Kidney (tissue), 14 donors: ENCODE measurements around the gene CACNA1A. TPM values are rescaled to one million over a fixed set of nuclear protein-coding genes. Genes with fewer than 3 reads are reported as not detected.

ENCODE experiments used
- DNase-seq, 5 donors: peaks; one replicate each; pipeline ENCODE4 v3.0.0-alpha.2; 2013 to 2020
- FAIRE-seq: peaks from 2 replicates; lab custom pipeline; 2012; peaks lifted over from hg19 to GRCh38; lab: Jason Lieb, UNC
- H3K27ac ChIP-seq, 2 donors: one replicate each; pipeline ENCODE4 v1.7.0; 2013; ENCODE audit warnings: low read depth in 2 of 2, low read length in 2 of 2, inconsistent platforms in 1 of 2
- H3K27me3 ChIP-seq: one replicate; pipeline ENCODE4 v1.7.1; 2013; ENCODE audit warnings: low read length, inconsistent platforms; ENCODE audit not compliant: control insufficient read depth, insufficient read depth
- H3K36me3 ChIP-seq, 3 donors: one replicate each; pipeline versions ENCODE4 v1.7.0 to v1.7.1; 2013; ENCODE audit warnings: low read length in 3 of 3, control low read depth in 1 of 3, inconsistent platforms in 1 of 3; ENCODE audit not compliant: insufficient read depth in 3 of 3, control insufficient read depth in 2 of 3
- H3K4me1 ChIP-seq, 3 donors: one replicate each; pipeline versions ENCODE4 v1.7.0 to v1.7.1; 2013; ENCODE audit warnings: low read length in 3 of 3, inconsistent platforms in 1 of 3, low read depth in 1 of 3; ENCODE audit not compliant: control insufficient read depth in 2 of 3, insufficient read depth in 2 of 3
- H3K4me3 ChIP-seq, 3 donors: one replicate each; pipeline versions ENCODE4 v1.7.0 to v1.8.1; 2013; ENCODE audit warnings: low read length in 3 of 3, control low read depth in 1 of 3, inconsistent platforms in 1 of 3
- H3K9ac ChIP-seq, 3 donors: one replicate each; pipeline versions ENCODE4 v1.7.0 to v1.7.1; 2013; ENCODE audit warnings: low read length in 3 of 3, control low read depth in 1 of 3, inconsistent platforms in 1 of 3
- H3K9me3 ChIP-seq, 3 donors: one replicate each; pipeline versions ENCODE4 v1.7.0 to v1.7.1; 2013; ENCODE audit warnings: low read length in 3 of 3, control low read depth in 1 of 3, inconsistent platforms in 1 of 3; ENCODE audit not compliant: control insufficient read depth in 2 of 3, insufficient read depth in 1 of 3
- CTCF ChIP-seq: IDR thresholded peaks from 3 replicates; pipeline ENCODE4 v1.5.1; 2012; ENCODE audit warnings: mild to moderate bottlenecking, moderate library complexity, borderline replicate concordance; ENCODE audit not compliant: insufficient read depth; ENCODE audit errors: extremely low read depth
- intact Hi-C: fragments of 100-400 bp; cut with DNase I; formaldehyde crosslinking; loops from one replicate; pipeline ENCODE4 v1.11.1; 2022
- polyA plus RNA-seq: library from polyadenylated mRNA; stranded (reverse); fragments of 350-450 nt; fragmentation: Illumina TruSeq; extraction: RNeasy Lipid Tissue Mini Kit (QIAGEN cat#74804); gene quantifications from one replicate; pipeline ENCODE4 v1.2.3, GENCODE V29; 2014; ENCODE audit warnings: low read depth, low replicate concordance; ENCODE audit not compliant: insufficient read depth
- total RNA-seq: library from RNA; stranded (reverse); fragmentation: NEBNext Ultra II Directional; extraction: Animal tissue kit (Norgen Biotek cat#: 25700); gene quantifications from one replicate; pipeline ENCODE4 v1.2.1, GENCODE V29; 2021
- donor health status: control.
- donor health status: control.
- donor health status: control.
- donor health status: control.
- donor health status: control.
- donor health status: DM: yes; HTN: yes; CAD: no.
- donor health status: Normal renal cell carcinoma (clear cell type).

Gene CACNA1A
- total and polyA plus RNA-seq, 2 donors from 2014 or later = 0.30 to 1.7 TPM

DNA sequence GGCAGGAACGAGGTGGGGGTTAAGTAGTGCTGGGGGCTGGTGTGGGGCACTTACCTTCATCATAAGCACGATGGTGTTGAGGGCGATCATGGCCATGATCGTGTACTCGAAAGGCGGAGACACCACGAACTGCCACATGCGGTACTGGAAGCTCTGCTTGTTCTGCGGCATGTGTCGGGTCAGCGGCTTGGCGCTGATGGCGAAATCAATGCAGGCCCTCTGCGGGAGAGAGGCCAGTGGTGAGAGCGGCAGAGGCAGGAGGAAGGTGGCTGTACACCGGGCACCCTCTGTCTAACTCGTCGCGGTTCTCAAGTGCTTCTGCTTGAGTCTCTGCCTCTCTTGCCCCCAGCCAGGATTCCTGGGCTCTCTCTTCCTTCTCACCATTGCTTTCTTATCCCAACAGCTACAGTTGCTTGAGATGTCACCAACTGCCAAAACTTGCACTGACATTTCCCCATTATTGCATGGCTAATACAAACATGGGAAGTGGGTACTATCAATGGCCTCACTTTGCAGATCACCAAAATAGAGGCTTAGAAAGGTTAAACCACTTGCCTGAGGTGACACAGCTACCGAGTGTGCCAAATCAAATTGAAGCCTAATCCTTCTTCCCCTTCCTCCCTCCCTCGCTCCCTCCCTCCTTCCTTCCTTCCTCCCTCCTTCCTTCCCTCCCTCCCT is 251.1 kb downstream of the CACNA1A start:
- H3K9ac ChIP-seq = no peak overlapping the region
- no peaks in the 10 kb centered on the region for H3K9me3 ChIP-seq
- intact Hi-C loops = no loop called here
- DNase-seq = no peak
- H3K4me1 ChIP-seq = no peaks in the 10 kb centered on the region
- no peak for FAIRE-seq
- no peak overlapping the region for H3K4me3 ChIP-seq
- no peak for TF ChIP-seq CTCF
- H3K27ac ChIP-seq = no peak overlapping the region
- no peaks in the 10 kb centered on the region for H3K27me3 ChIP-seq
- H3K36me3 ChIP-seq = no peaks in the 10 kb centered on the region

GRCh38 chr19:13252569-13253335 is 253.5 kb downstream of the CACNA1A start:
- FAIRE-seq (no peak), DNase-seq (no peak)
- H3K27me3 ChIP-seq = no peaks in the 10 kb centered on the region
- TF ChIP-seq CTCF = no peak
- H3K36me3 ChIP-seq = no peaks in the 10 kb centered on the region
- H3K9ac ChIP-seq = no peak overlapping the region
- intact Hi-C loops = no loop called here
- no peaks in the 10 kb centered on the region for H3K4me1 ChIP-seq
- no peaks in the 10 kb centered on the region for H3K9me3 ChIP-seq
- H3K27ac ChIP-seq = no peak overlapping the region
- no peak overlapping the region for H3K4me3 ChIP-seq

DNA sequence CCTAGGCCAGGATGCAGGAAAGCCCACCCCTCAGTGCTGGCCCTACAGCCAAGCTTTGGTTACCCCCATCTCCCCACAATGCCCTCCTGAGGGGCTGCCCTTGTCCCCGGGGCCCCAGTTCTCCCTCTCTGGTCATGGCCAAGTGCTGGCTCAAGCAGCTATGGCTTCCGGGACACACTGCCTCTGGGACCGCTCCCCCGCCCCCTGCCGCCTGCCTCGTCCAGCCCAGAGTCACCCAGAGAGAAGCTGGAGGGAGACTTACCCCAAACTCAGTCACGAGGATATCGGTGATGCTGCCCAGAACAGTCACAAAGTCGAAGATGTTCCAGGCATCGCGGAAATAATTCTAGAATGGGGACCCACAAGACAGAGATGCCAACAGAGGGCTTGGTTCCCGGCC is 261.4 kb downstream of the CACNA1A start:
- Histone ChIP-seq H3K9me3 (peaks cover 0 to 3% (median 0%) of the 10 kb centered on the region in 3 donors), H3K9ac (no peak overlapping the region), H3K36me3 (no peaks in the 10 kb centered on the region), H3K27ac (no peak overlapping the region), H3K4me1 (no peaks in the 10 kb centered on the region), H3K4me3 (no peak overlapping the region), H3K27me3 (no peaks in the 10 kb centered on the region)
- FAIRE-seq (no peak), DNase-seq (no peak)
- TF ChIP-seq CTCF = no peak
- intact Hi-C loops = no loop called here
